Vagina (tissue), 2 donors: Measurements from ENCODE around the gene DMD.

Source experiments
- POLR2A ChIP-seq, 2 donors: fragments of 450-650 bp; IDR thresholded peaks; one replicate each; pipeline ENCODE4 v1.6.1; 2017; ENCODE audit warnings: antibody characterized with exemption in 2 of 2, mild to moderate bottlenecking in 2 of 2, moderate library complexity in 2 of 2
- POLR2AphosphoS5 ChIP-seq, 2 donors: sonication (generic); formaldehyde crosslinking; IDR thresholded peaks; one replicate each; pipeline ENCODE4 v1.9.0; 2017; ENCODE audit warnings: antibody characterized with exemption in 2 of 2, mild to moderate bottlenecking in 2 of 2, low read depth in 1 of 2; ENCODE audit not compliant: insufficient read depth in 1 of 2
- TF ChIP-seq, protein P1 (sequence below), 3 experiments: fragments of 450-650 bp in 2 of 3; fragments of 200-600 bp in 1 of 3; sonication (generic) in 1 of 3; IDR thresholded peaks; one replicate each; pipeline ENCODE4 v1.5.1; 2017 to 2019; ENCODE audit warnings: antibody characterized with exemption in 3 of 3, mild to moderate bottlenecking in 2 of 3, moderate library complexity in 2 of 3

DNA sequence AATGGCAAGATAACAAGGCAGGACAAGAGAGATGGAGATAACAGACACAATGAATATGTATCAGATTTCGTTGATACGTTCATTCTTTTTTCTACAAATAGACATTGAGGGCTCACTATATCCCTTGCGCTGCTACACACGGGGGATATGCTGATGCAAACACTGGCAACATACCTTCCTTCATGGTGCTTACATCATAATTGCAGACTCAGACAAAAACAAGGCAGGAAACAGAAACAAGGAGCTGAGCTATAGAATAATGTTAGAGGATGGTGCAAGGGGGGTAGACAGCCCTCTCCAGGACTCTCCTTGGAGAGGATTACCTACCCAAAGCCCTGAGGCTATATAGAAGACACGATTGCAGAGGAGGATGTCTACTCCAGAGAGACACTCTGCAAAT lies 1069.5 kb downstream of the DMD start:
- no peak for TF ChIP-seq POLR2AphosphoS5 (IDR thresholded peaks at IDR 0.05; ENCODE audit: insufficient read depth in 1 of 2, low read depth in 1 of 2)
- TF ChIP-seq, protein P1, sequence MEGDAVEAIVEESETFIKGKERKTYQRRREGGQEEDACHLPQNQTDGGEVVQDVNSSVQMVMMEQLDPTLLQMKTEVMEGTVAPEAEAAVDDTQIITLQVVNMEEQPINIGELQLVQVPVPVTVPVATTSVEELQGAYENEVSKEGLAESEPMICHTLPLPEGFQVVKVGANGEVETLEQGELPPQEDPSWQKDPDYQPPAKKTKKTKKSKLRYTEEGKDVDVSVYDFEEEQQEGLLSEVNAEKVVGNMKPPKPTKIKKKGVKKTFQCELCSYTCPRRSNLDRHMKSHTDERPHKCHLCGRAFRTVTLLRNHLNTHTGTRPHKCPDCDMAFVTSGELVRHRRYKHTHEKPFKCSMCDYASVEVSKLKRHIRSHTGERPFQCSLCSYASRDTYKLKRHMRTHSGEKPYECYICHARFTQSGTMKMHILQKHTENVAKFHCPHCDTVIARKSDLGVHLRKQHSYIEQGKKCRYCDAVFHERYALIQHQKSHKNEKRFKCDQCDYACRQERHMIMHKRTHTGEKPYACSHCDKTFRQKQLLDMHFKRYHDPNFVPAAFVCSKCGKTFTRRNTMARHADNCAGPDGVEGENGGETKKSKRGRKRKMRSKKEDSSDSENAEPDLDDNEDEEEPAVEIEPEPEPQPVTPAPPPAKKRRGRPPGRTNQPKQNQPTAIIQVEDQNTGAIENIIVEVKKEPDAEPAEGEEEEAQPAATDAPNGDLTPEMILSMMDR (IDR thresholded peaks at IDR 0.05): no peak
- no peak for TF ChIP-seq POLR2A (IDR thresholded peaks at IDR 0.05)
